Suprapubic skin (tissue), 4 donors: Measurements from ENCODE around the gene TMEM178B.

Source experiments
- CTCF ChIP-seq, 2 donors: fragments of 200-600 bp in 1 of 2; fragments of 450-650 bp in 1 of 2; sonication (generic) in 1 of 2; IDR thresholded peaks; one replicate each; pipeline ENCODE4 v1.5.1; 2016 to 2019; ENCODE audit warnings: antibody characterized with exemption in 2 of 2, mild to moderate bottlenecking in 1 of 2, moderate library complexity in 1 of 2
- EP300 ChIP-seq: sonication (generic); formaldehyde crosslinking; IDR thresholded peaks from one replicate; pipeline ENCODE4 v1.6.1; 2017; ENCODE audit warnings: antibody characterized with exemption
- POLR2A ChIP-seq, 2 donors: fragments of 450-650 bp; IDR thresholded peaks; one replicate each; pipeline ENCODE4 v1.6.1; 2017; ENCODE audit warnings: antibody characterized with exemption in 2 of 2, mild to moderate bottlenecking in 2 of 2, moderate library complexity in 2 of 2
- POLR2AphosphoS5 ChIP-seq, 3 donors: sonication (generic); formaldehyde crosslinking; IDR thresholded peaks; one replicate each; pipeline ENCODE4 v1.6.1; 2017; ENCODE audit warnings: antibody characterized with exemption in 3 of 3

- TF ChIP-seq EP300 (no peak), CTCF (IDR thresholded peaks at IDR 0.05) (no peak), POLR2AphosphoS5 (IDR thresholded peaks at IDR 0.05) (no peak), POLR2A (IDR thresholded peaks at IDR 0.05) (no peak)
Measured at GRCh38 chr7:141340991-141341390, 267.1 kb downstream of the TMEM178B start.
